ENCODE measurements around the gene C7orf33.

Gene C7orf33

GRCh38 chr7:148630078-148630477 lies 39.5 kb downstream of the C7orf33 start:
- no peak for DNase-seq

GRCh38 chr7:148633761-148634160 lies 43.2 kb downstream of the C7orf33 start:
- DNase-seq, result no peak

- no peak for DNase-seq
These were observed 46.5 kb downstream of the C7orf33 start for GRCh38 chr7:148637094-148637493.

DNA sequence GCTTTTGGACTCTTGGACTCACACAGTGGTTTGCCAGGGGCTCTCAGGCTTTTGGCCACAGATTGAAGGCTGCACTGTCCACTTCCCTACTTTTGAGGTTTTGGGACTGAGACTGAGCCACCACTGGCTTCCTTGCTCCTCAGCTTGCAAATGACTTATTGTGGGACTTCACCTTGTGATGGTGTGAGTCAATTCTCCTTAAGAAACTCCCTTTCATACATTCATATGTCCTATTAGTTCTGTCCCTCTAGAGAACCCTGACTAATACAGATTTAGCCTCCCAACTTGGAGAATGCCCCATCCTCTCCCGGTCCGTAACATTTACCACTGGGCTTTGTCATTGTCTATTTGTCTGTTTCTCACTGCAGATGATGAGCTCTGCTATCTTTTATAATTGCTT lies 55.3 kb downstream of the C7orf33 start:
- no peak for DNase-seq

- no peak for DNase-seq
These were observed 59.8 kb downstream of the C7orf33 start for GRCh38 chr7:148650232-148650858.

DNA sequence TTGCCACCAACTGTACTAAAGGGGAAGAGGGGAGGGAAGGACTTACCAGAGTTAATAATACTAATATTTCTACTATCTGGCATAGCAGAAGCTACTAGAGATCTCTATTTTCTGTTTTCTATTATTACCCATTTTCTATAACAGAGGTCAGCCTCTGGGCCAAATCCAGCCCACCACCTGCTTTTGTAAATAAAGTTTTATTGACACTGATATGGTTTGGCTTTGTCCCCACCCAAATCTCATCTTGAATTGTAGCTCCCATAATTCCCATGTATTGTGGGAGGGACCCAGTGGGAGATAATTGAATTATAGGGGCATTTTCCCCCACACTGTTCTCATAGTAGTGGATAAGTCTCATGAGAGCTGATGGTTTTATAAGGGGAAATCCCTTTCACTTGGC lies 62.2 kb downstream of the C7orf33 start:
- no peak for DNase-seq

DNA sequence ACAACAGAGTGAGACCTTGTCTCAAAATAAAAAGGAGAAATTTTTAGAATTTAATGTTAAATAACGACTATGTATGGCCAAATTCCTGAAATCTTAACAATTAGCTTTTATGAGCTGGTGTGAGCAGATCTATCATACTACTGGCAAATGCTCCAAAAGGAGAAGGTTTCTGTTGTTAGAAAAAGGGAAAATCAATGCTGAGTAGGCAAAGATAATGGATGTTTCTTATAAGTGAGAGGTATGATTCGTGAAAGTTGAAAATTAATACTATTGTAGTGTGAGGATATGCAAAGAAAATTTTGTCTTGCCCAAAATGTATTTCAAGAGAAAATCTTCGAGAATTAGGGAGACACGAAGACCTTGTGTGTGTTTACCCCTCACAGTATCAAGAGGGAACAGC lies 67.4 kb downstream of the C7orf33 start:
- no peak for DNase-seq

GRCh38 chr7:148661471-148661870 lies 70.9 kb downstream of the C7orf33 start:
- no peak for DNase-seq

DNA sequence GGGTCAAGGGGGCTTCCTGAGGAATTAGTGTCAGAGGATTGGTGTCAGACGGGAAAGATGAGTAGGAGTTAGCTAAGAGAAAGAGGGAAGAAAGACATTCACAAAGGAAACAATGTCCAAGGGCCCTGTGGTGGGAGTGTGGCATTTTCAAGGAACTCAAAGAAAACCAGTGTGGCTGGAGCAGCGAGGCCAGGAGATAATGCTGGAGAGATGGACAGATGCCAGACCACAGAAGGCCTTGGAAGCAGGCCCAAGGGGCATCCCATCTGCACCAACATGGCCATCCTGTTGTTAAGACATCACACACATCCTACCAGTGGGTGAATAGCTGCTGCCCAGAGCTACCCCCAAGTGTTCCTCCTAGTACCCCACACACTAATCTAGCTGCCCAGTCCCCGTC lies 72.1 kb downstream of the C7orf33 start:
- no peak for DNase-seq

- no peak for DNase-seq
These were observed 73.8 kb downstream of the C7orf33 start for GRCh38 chr7:148664324-148664723.

DNA sequence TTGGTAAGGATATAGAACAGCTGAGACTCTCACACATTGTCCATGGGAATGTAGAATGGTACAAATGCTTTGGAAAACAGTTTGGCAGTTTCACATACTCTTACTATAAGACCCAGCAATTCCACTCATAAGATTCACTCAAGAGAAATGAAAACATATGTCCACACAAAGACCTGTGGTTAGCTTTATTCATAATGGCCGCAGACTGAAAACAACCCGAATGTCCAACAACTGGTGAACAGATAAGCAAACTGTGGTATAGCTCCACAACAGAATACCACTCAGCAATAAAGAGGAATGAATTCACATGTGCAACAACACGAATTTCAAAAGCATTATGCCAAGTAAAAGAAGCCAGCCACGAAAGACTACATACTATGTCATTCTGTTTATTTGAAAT lies 74.7 kb downstream of the C7orf33 start:
- no peak for DNase-seq

Measured in NCI-H2081 (cell line).